Measurements from ENCODE around the gene LRRC4C. TPM values are rescaled to one million over a fixed set of nuclear protein-coding genes. Genes with fewer than 3 reads are reported as not detected.

The LRRC4C gene
- polyA plus RNA-seq, 1 of the 3 experiments (the other 2 are of a cell fraction): 0.16 TPM

- TF ChIP-seq JUND (IDR thresholded peaks at IDR 0.05): no peak
- TF ChIP-seq EP300 (IDR thresholded peaks at IDR 0.05; ENCODE audit: borderline replicate concordance in 1 of 2, low read depth in 1 of 2, low read length in 1 of 2): no peak
- no peak for TF ChIP-seq PBX3 (IDR thresholded peaks at IDR 0.05)
- no peak for TF ChIP-seq ELF1 (IDR thresholded peaks at IDR 0.05)
- TF ChIP-seq CHD2 (IDR thresholded peaks at IDR 0.05; ENCODE audit: low read length, partially characterized antibody): no peak
- no peak for TF ChIP-seq SIN3A (IDR thresholded peaks at IDR 0.05; ENCODE audit: borderline replicate concordance, low read depth, low read length)
- no peak for TF ChIP-seq MEF2A (IDR thresholded peaks at IDR 0.05; ENCODE audit: borderline replicate concordance, low read depth)
- TF ChIP-seq FOXJ3 (CRISPR knock-in tag; IDR thresholded peaks at IDR 0.05): no peak
- TF ChIP-seq MXI1 (IDR thresholded peaks at IDR 0.05; ENCODE audit: low read depth, low read length): no peak
- no peak for TF ChIP-seq MAX (IDR thresholded peaks at IDR 0.05; ENCODE audit: low read depth)
- TF ChIP-seq RAD21 (IDR thresholded peaks at IDR 0.05; ENCODE audit: low read length): no peak
- TF ChIP-seq TAF1 (IDR thresholded peaks at IDR 0.05; ENCODE audit: borderline replicate concordance, low read depth, low read length): no peak
- no peak for TF ChIP-seq GABPA (IDR thresholded peaks at IDR 0.05; ENCODE audit: low read depth)
- TF ChIP-seq EZH2phosphoT487 (IDR thresholded peaks at IDR 0.05; ENCODE audit: borderline replicate concordance, low read depth): no peak
- TF ChIP-seq NFIC (IDR thresholded peaks at IDR 0.05; ENCODE audit: borderline replicate concordance): no peak
- Histone ChIP-seq H3K36me3 (replicated peaks in 1 of 2; ENCODE audit: control insufficient read depth in 1 of 2, insufficient read depth in 2 of 2, low read length in 1 of 2) (no peaks in the 10 kb centered on the region), H3K9ac (no peak overlapping the region), H3K79me2 (ENCODE audit: insufficient read depth) (no peaks in the 10 kb centered on the region), H3K4me1 (ENCODE audit: control insufficient read depth in 1 of 2, insufficient read depth in 2 of 2, low read depth in 1 of 2, low read length in 1 of 2) (peaks cover 0 to 8% of the 10 kb centered on the region in 2 experiments; a peak in 1 of 4 replicates), H3K4me2 (no peak overlapping the region), H3K9me3 (no peaks in the 10 kb centered on the region), H3K27ac (ENCODE audit: low read depth in 2 of 2, low read length in 1 of 2) (no peak overlapping the region), H2AFZ (ENCODE audit: low read depth) (no peak overlapping the region), H3K9me2 (no peaks in the 10 kb centered on the region), H3F3A (replicated peaks; ENCODE audit: insufficient read depth) (no peaks in the 10 kb centered on the region), H3K4me3 (ENCODE audit: low read depth in 2 of 2, low read length in 1 of 2) (no peak overlapping the region), H3K27me3 (ENCODE audit: insufficient read depth) (no peaks in the 10 kb centered on the region), H4K20me1 (ENCODE audit: insufficient read depth) (no peaks in the 10 kb centered on the region)
- POLR2A ChIA-PET: no interaction called here
- CTCF ChIA-PET: interaction anchor here (1.4 kb wide), 1 partner anchor 17 kb away, joined by 3 read pairs; no protein-coding TSS in a partner anchor
- no peak for DNase-seq
- 41% methylated on average over 3 of the region's 3 CpGs for WGBS (ENCODE audit: low lambda C conversion rate)
Observed at GRCh38 chr11:40228662-40229061, 1230.8 kb downstream of the LRRC4C start.

DNA sequence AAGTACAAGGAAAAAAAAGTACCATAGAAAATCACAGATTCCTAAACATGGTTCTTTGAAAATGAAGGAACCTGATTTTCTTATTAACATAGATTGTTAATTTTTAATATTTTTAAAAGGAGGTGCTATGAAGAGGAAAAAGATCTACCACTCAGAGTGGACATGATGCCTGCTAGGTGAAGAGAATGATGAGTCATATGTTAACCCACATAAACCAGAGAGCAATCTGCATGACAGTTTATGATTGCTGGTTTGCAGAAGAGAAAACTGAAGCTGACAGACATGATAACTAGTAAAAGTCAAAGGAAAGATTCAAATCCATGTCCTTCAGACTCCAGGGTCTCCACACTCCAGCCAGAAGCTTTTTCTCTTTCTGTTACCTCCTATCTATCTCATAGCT is 1231.7 kb downstream of the LRRC4C start:
- DNase-seq: no peak
- Histone ChIP-seq H3K9ac (no peak overlapping the region), H3K9me3 (no peaks in the 10 kb centered on the region), H3K36me3 (replicated peaks in 1 of 2; ENCODE audit: control insufficient read depth in 1 of 2, insufficient read depth in 2 of 2, low read length in 1 of 2) (no peaks in the 10 kb centered on the region), H3K27me3 (ENCODE audit: insufficient read depth) (no peaks in the 10 kb centered on the region), H3K79me2 (ENCODE audit: insufficient read depth) (no peaks in the 10 kb centered on the region), H3K9me2 (no peaks in the 10 kb centered on the region), H3F3A (replicated peaks; ENCODE audit: insufficient read depth) (no peaks in the 10 kb centered on the region), H4K20me1 (ENCODE audit: insufficient read depth) (no peaks in the 10 kb centered on the region), H2AFZ (ENCODE audit: low read depth) (no peak overlapping the region), H3K4me2 (no peak overlapping the region), H3K4me3 (ENCODE audit: low read depth in 2 of 2, low read length in 1 of 2) (no peak overlapping the region), H3K27ac (ENCODE audit: low read depth in 2 of 2, low read length in 1 of 2) (no peak overlapping the region), H3K4me1 (ENCODE audit: control insufficient read depth in 1 of 2, insufficient read depth in 2 of 2, low read depth in 1 of 2, low read length in 1 of 2) (peaks cover 0 to 8% of the 10 kb centered on the region in 2 experiments; a peak in 1 of 4 replicates)
- POLR2A ChIA-PET: no interaction called here
- TF ChIP-seq, protein P1, sequence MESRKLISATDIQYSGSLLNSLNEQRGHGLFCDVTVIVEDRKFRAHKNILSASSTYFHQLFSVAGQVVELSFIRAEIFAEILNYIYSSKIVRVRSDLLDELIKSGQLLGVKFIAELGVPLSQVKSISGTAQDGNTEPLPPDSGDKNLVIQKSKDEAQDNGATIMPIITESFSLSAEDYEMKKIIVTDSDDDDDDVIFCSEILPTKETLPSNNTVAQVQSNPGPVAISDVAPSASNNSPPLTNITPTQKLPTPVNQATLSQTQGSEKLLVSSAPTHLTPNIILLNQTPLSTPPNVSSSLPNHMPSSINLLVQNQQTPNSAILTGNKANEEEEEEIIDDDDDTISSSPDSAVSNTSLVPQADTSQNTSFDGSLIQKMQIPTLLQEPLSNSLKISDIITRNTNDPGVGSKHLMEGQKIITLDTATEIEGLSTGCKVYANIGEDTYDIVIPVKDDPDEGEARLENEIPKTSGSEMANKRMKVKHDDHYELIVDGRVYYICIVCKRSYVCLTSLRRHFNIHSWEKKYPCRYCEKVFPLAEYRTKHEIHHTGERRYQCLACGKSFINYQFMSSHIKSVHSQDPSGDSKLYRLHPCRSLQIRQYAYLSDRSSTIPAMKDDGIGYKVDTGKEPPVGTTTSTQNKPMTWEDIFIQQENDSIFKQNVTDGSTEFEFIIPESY (IDR thresholded peaks at IDR 0.05; ENCODE audit: borderline replicate concordance, low read depth): no peak
- TF ChIP-seq MAX (IDR thresholded peaks at IDR 0.05; ENCODE audit: low read depth): no peak
- no peak for TF ChIP-seq FOXJ3 (CRISPR knock-in tag; IDR thresholded peaks at IDR 0.05)
- TF ChIP-seq CHD2 (IDR thresholded peaks at IDR 0.05; ENCODE audit: low read length, partially characterized antibody): no peak
- TF ChIP-seq GATA2 (CRISPR knock-in tag; IDR thresholded peaks at IDR 0.05): no peak
- no peak for TF ChIP-seq MXI1 (IDR thresholded peaks at IDR 0.05; ENCODE audit: low read depth, low read length)
- TF ChIP-seq FOXM1 (IDR thresholded peaks at IDR 0.05; ENCODE audit: low read depth): no peak
- no peak for TF ChIP-seq PBX3 (IDR thresholded peaks at IDR 0.05)
- no peak for TF ChIP-seq YY1 (IDR thresholded peaks at IDR 0.05; ENCODE audit: low read depth)
- CTCF ChIA-PET: interaction anchor here (1.4 kb wide), 1 partner anchor 16 kb away, joined by 3 read pairs; no protein-coding TSS in a partner anchor

Measured in SK-N-SH (cell line).